Right cardiac atrium (tissue), 5 donors: Measurements from ENCODE around the gene TMEM205. TPM values are rescaled to one million over a fixed set of nuclear protein-coding genes. Genes with fewer than 3 reads are reported as not detected.
"Not testable (repeated sequence)": the region's sequence is repeated elsewhere in the genome, so short reads cannot be mapped to it uniquely, and the experiment has no call there.

Experiments
- ATAC-seq, 2 donors: fragments of 200-7000 bp; cut with Tn5 transposase; one replicate each; pipeline versions ENCODE4 v1.8.0 to v1.9.1; 2020; ENCODE audit warnings: moderate library complexity in 2 of 2, mild to moderate bottlenecking in 1 of 2
- DNase-seq, 3 donors: peaks; one replicate each; pipeline ENCODE4 v3.0.0-alpha.2; 2020
- H3K27ac ChIP-seq: one replicate; pipeline ENCODE4 v1.5.1; 2013; ENCODE audit warnings: mild to moderate bottlenecking, low read length, control low read depth, moderate library complexity
- H3K27me3 ChIP-seq: one replicate; pipeline ENCODE4 v1.6.1; 2013; ENCODE audit not compliant: control insufficient read depth, insufficient read depth
- H3K4me1 ChIP-seq: one replicate; pipeline ENCODE4 v1.6.1; 2013; ENCODE audit warnings: low read length; ENCODE audit not compliant: control insufficient read depth, insufficient read depth
- H3K4me3 ChIP-seq: one replicate; pipeline ENCODE4 v1.5.1; 2013; ENCODE audit warnings: low read length, control low read depth
- H3K9me3 ChIP-seq: one replicate; pipeline ENCODE4 v1.6.1; 2013; ENCODE audit warnings: low read length; ENCODE audit not compliant: control insufficient read depth
- WGBS: extraction: QIAGEN DNeasy Blood & Tissue Kit; methylation state at CpG from one replicate; pipeline ENCODE4 v1.1.7; 2013; 5-methylcytosine and 5-hydroxymethylcytosine counted together
- intact Hi-C, 4 donors: fragments of 100-400 bp; cut with DNase I; formaldehyde crosslinking; loops; one replicate each; pipeline versions ENCODE4 v1.11.0 to v1.14.0; 2022 to 2023
- polyA plus RNA-seq: library from polyadenylated mRNA; stranded (reverse); fragments of 200-250 nt; gene quantifications from one replicate; pipeline ENCODE4 v1.2.3, GENCODE V29; 2013
- total RNA-seq, 4 donors: library from RNA; stranded (reverse); fragmentation: NEBNext Ultra II Directional; extraction: Animal tissue kit (Norgen Biotek cat#: 25700); gene quantifications; one replicate each; pipeline ENCODE4 v1.2.1, GENCODE V29; 2021
- donor health status: healthy with polysubstance abuse.
- donor health status: DM: no; HTN: yes; CAD: no.
- donor health status: DM: no; HTN: no; CAD: no.
- donor health status: DM: no; HTN: yes; CAD: no; lungs with severe emphysema.
- donor health status: DM: yes; HTN: yes; CAD: no.

TMEM205 gene
- total and polyA plus RNA-seq, 5 donors: 92.9 to 149 (median 100) TPM

GRCh38 chr19:11380653-11381537 is 34.8 kb upstream of the TMEM205 start:
- peak; percentile 88 to 90 for ATAC-seq
- intact Hi-C loops: loop anchor here in 2 of 4 donors (10.0 kb wide), 2 partner anchors 54 to 64 kb away; partner anchors contain the start of genes ODAD3 (in 1 of the 2) and PRKCSH (in 1 of the 2)

GRCh38 chr19:11379857-11380350 is 33.8 kb upstream of the TMEM205 start:
- Histone ChIP-seq H3K27ac (no peak overlapping the region), H3K27me3 (no peaks in the 10 kb centered on the region), H3K4me1 (peaks cover 12% of the 10 kb centered on the region), H3K9me3 (no peaks in the 10 kb centered on the region), H3K4me3 (no peak overlapping the region)
- WGBS: 95% methylated on average over 7 of the region's 7 CpGs
- no peak for DNase-seq
- ATAC-seq: no peak
- intact Hi-C loops: loop anchor here in 2 of 4 donors (10.0 kb wide), 2 partner anchors 55 to 65 kb away; partner anchors contain the start of genes ODAD3 (in 1 of the 2) and PRKCSH (in 1 of the 2)

More at GRCh38 chr19:11380653-11381537, 34.8 kb upstream of the TMEM205 start:
- 2% methylated on average over 54 of the region's 54 CpGs for WGBS
- no peaks in the 10 kb centered on the region for H3K27me3 ChIP-seq
- no peaks in the 10 kb centered on the region for H3K9me3 ChIP-seq
- peak overlapping the region; percentile 47 for H3K4me3 ChIP-seq
- peak overlapping the region; percentile 46 for H3K27ac ChIP-seq
- DNase-seq: peak; percentile 93 to 97 (median 96)
- H3K4me1 ChIP-seq: peaks cover 8% of the 10 kb centered on the region

GRCh38 chr19:11379269-11379845 is 33.3 kb upstream of the TMEM205 start:
- DNase-seq, ATAC-seq, H3K27me3 ChIP-seq, H3K4me3 ChIP-seq, H3K27ac ChIP-seq, intact Hi-C loops, H3K9me3 ChIP-seq: not testable (repeated sequence)
- WGBS: 90% methylated on average over 14 of the region's 14 CpGs
- H3K4me1 ChIP-seq: peaks cover 12% of the 10 kb centered on the region

GRCh38 chr19:11378319-11379189 is 32.5 kb upstream of the TMEM205 start:
- WGBS: 46% methylated on average over 8 of the region's 8 CpGs
- H3K4me1 ChIP-seq: peaks cover 17% of the 10 kb centered on the region
- DNase-seq: peak; percentile 52 to 81 (median 80)

GRCh38 chr19:11377756-11378155 is 31.7 kb upstream of the TMEM205 start:
- over 99% methylated on average over 3 of the region's 3 CpGs for WGBS
- Histone ChIP-seq H3K4me3 (no peak overlapping the region), H3K27me3 (no peaks in the 10 kb centered on the region), H3K4me1 (peaks cover 15% of the 10 kb centered on the region), H3K9me3 (no peaks in the 10 kb centered on the region), H3K27ac (no peak overlapping the region)
- ATAC-seq (no peak), DNase-seq (no peak)
- intact Hi-C loops: no loop called here

More at GRCh38 chr19:11378319-11379189, 32.5 kb upstream of the TMEM205 start:
- ATAC-seq: no peak
- H3K27me3 ChIP-seq: no peaks in the 10 kb centered on the region
- H3K27ac ChIP-seq: no peak overlapping the region
- intact Hi-C loops: no loop called here
- no peak overlapping the region for H3K4me3 ChIP-seq
- H3K9me3 ChIP-seq: no peaks in the 10 kb centered on the region

GRCh38 chr19:11377237-11377636 is 31.2 kb upstream of the TMEM205 start:
- H3K4me1 ChIP-seq: peaks cover 15% of the 10 kb centered on the region
- H3K9me3 ChIP-seq: no peaks in the 10 kb centered on the region
- no peaks in the 10 kb centered on the region for H3K27me3 ChIP-seq
- ATAC-seq (no peak), DNase-seq (no peak)
- H3K27ac ChIP-seq: no peak overlapping the region
- intact Hi-C loops: no loop called here
- H3K4me3 ChIP-seq: no peak overlapping the region

- Histone ChIP-seq H3K4me1 (peaks cover 11% of the 10 kb centered on the region), H3K27ac (peak overlapping the region; percentile 87), H3K9me3 (no peaks in the 10 kb centered on the region), H3K27me3 (no peaks in the 10 kb centered on the region), H3K4me3 (peak overlapping the region; percentile 62)
- 13% methylated on average over 27 of the region's 27 CpGs for WGBS
- DNase-seq (peak; percentile 61 to 86 (median 84)), ATAC-seq (peak; percentile 9 to 32)
- intact Hi-C loops: no loop called here
Observed at GRCh38 chr19:11375143-11375948, 29.3 kb upstream of the TMEM205 start.

- under 1% methylated on average over 44 of the region's 44 CpGs for WGBS
- Histone ChIP-seq H3K27ac (peak within 1 kb of the TSS; percentile 99), H3K27me3 (no peaks in the 10 kb centered on the region), H3K4me3 (peak within 1 kb of the TSS; percentile 74), H3K9me3 (no peaks in the 10 kb centered on the region), H3K4me1 (peaks cover 11% of the 10 kb centered on the region)
- intact Hi-C loops: no loop called here
- peak; percentile 98 to 99 (median 99) for DNase-seq
- peak; percentile 97 to 98 for ATAC-seq
Observed at GRCh38 chr19:11374433-11375142, 28.5 kb upstream of the TMEM205 start, which contains the start of gene SWSAP1. Gene SWSAP1 (plus strand): TSS chr19:11374666. CDS start chr19:11374681, 15 bp downstream.

- no peak for ATAC-seq
- no peaks in the 10 kb centered on the region for H3K9me3 ChIP-seq
- peak overlapping the region; percentile 14 for H3K27ac ChIP-seq
- peaks cover 11% of the 10 kb centered on the region for H3K4me1 ChIP-seq
- intact Hi-C loops: no loop called here
- no peak for DNase-seq
- no peaks in the 10 kb centered on the region for H3K27me3 ChIP-seq
- WGBS: 33% methylated on average over 11 of the region's 11 CpGs
- peak overlapping the region; percentile 74 for H3K4me3 ChIP-seq
Observed at GRCh38 chr19:11373885-11374432, 27.9 kb upstream of the TMEM205 start.
